Activated B cell treated with CpG ODN at 0.5 μM for 24 hours (primary cell): ENCODE data around the gene DAPK1. TPM values are rescaled to one million over a fixed set of nuclear protein-coding genes. Genes with fewer than 3 reads are reported as not detected.

Source experiments
- ATAC-seq: fragments of 200-7000 bp; cut with Tn5 transposase; one replicate; pipeline ENCODE4 v1.10.0; 2021; ENCODE audit warnings: low read depth, mild to moderate bottlenecking, moderate library complexity
- CTCF ChIA-PET: fragments of 350-600 bp; sonication (Branson Sonifier 250); formaldehyde crosslinking; loops from one replicate; lab custom pipeline; 2021; ENCODE audit warnings: antibody characterized with exemption; lab: Charles Lee
- POLR2A ChIA-PET: fragments of 350-600 bp; sonication (Branson Sonifier 250); formaldehyde crosslinking; loops from one replicate; lab custom pipeline; 2021; ENCODE audit warnings: antibody characterized with exemption; lab: Charles Lee
- DNase-seq: peaks from one replicate; pipeline ENCODE4 v3.0.0; 2022
- H3K27ac Mint-ChIP-seq: one replicate; pipeline ENCODE4 v1.8.0; 2020; ENCODE audit warnings: mixed read lengths
- H3K27me3 Mint-ChIP-seq: one replicate; pipeline ENCODE4 v1.8.0; 2021; ENCODE audit warnings: mixed read lengths
- H3K36me3 Mint-ChIP-seq: one replicate; pipeline ENCODE4 v1.8.0; 2021; ENCODE audit warnings: low read depth, mixed read lengths
- H3K4me1 Mint-ChIP-seq: one replicate; pipeline ENCODE4 v1.8.0; 2021; ENCODE audit warnings: mixed read lengths
- H3K4me3 Mint-ChIP-seq: one replicate; pipeline ENCODE4 v1.8.0; 2020; ENCODE audit warnings: mild to moderate bottlenecking, mixed read lengths
- H3K9me3 Mint-ChIP-seq: one replicate; pipeline ENCODE4 v1.8.0; 2020; ENCODE audit warnings: mixed read lengths
- intact Hi-C: fragments of 100-400 bp; cut with micrococcal nuclease; formaldehyde crosslinking; loops from one replicate; pipeline ENCODE4 v1.15.1; 2024
- total RNA-seq: library from RNA; stranded (reverse); gene quantifications from 2 replicates; pipeline ENCODE4 v1.2.3, GENCODE V29; 2022
- TF ChIP-seq, protein P1 (sequence below): fragments of 200-600 bp; IDR thresholded peaks from one replicate; pipeline ENCODE4 v1.8.0; 2022; ENCODE audit warnings: antibody characterized with exemption, mild to moderate bottlenecking

Gene DAPK1
- total RNA-seq, 1 donor from 2014 or later, result 1.0 TPM

DNA sequence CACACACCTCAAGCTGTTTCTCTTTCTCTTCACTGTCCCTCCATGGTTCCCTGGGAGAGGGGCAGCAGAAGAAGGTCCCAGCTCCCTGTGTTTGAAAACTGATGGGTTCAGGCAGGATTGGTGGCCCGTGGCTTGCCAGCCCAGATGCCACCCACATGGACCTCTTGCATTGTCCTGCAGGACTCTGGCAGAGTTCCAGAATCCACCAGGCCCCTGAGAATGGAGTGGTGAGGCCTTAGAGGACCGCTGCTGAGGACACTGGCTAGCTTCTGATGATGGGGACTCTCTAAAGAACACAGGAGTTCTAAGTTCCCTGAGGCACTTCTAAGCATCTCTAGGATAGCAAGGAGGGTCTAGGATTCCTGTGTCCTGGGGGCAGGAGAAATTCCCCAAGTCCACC lies 253.1 kb downstream of the DAPK1 start:
- ChIA-PET CTCF (no interaction called here), POLR2A (no interaction called here)
- intact Hi-C loops, result no loop called here
- Mint-ChIP-seq H3K4me1 (no peaks in the 10 kb centered on the region), H3K4me3 (no peak overlapping the region), H3K27ac (no peak overlapping the region), H3K27me3 (peaks cover 3% of the 10 kb centered on the region), H3K36me3 (no peaks in the 10 kb centered on the region), H3K9me3 (peaks cover 12% of the 10 kb centered on the region)
- ATAC-seq (no peak), DNase-seq (no peak)
- TF ChIP-seq, protein P1, sequence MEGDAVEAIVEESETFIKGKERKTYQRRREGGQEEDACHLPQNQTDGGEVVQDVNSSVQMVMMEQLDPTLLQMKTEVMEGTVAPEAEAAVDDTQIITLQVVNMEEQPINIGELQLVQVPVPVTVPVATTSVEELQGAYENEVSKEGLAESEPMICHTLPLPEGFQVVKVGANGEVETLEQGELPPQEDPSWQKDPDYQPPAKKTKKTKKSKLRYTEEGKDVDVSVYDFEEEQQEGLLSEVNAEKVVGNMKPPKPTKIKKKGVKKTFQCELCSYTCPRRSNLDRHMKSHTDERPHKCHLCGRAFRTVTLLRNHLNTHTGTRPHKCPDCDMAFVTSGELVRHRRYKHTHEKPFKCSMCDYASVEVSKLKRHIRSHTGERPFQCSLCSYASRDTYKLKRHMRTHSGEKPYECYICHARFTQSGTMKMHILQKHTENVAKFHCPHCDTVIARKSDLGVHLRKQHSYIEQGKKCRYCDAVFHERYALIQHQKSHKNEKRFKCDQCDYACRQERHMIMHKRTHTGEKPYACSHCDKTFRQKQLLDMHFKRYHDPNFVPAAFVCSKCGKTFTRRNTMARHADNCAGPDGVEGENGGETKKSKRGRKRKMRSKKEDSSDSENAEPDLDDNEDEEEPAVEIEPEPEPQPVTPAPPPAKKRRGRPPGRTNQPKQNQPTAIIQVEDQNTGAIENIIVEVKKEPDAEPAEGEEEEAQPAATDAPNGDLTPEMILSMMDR, result no peak

DNA sequence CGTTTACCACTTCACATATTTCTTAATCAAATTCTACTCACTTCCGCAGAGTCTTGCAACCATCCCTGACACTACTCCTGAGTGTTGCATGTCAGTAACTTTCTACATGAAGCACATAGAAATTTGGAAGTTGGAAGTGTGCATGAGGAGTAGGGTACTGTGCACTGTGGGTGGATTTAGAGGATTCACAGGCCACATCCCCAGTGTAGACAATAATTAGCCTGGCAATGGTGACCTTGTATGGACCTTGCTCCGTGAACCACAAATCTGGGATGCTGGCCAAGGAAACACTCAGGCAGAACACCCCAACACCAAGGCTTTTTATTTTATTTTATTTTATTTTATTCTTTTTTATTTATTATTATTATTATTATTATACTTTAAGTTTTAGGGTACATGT lies 253.8 kb downstream of the DAPK1 start:
- Mint-ChIP-seq H3K27ac (no peak overlapping the region), H3K27me3 (peaks cover 3% of the 10 kb centered on the region), H3K9me3 (peaks cover 12% of the 10 kb centered on the region), H3K36me3 (no peaks in the 10 kb centered on the region), H3K4me1 (no peaks in the 10 kb centered on the region), H3K4me3 (no peak overlapping the region)
- ChIA-PET POLR2A (no interaction called here), CTCF (no interaction called here)
- TF ChIP-seq, protein P1, result no peak
- intact Hi-C loops, result no loop called here
- no peak for ATAC-seq
- no peak for DNase-seq

DNA sequence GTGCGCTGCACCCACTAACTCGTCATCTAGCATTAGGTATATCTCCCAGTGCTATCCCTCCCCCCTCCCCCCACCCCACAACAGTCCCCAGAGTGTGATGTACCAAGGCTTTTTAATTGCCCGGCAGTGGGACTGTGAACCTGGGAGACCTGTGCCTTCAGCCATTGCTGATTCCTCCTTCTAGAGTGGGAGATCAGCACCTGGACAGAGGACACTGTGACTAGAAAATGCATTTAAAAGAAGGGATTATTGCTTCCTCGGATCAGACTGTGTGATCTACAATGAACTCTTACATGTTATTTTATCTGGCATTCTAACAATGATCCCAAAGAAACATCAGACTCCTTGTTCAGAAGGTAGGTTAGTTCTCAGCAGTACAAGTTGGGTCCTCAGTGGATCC lies 254.2 kb downstream of the DAPK1 start:
- intact Hi-C loops, result no loop called here
- no peak for DNase-seq
- Mint-ChIP-seq H3K4me1 (no peaks in the 10 kb centered on the region), H3K27me3 (peaks cover 3% of the 10 kb centered on the region), H3K9me3 (peaks cover 12% of the 10 kb centered on the region), H3K4me3 (no peak overlapping the region), H3K27ac (no peak overlapping the region), H3K36me3 (no peaks in the 10 kb centered on the region)
- ATAC-seq, result no peak
- CTCF ChIA-PET, result no interaction called here
- POLR2A ChIA-PET, result no interaction called here
- TF ChIP-seq, protein P1, result no peak

DNA sequence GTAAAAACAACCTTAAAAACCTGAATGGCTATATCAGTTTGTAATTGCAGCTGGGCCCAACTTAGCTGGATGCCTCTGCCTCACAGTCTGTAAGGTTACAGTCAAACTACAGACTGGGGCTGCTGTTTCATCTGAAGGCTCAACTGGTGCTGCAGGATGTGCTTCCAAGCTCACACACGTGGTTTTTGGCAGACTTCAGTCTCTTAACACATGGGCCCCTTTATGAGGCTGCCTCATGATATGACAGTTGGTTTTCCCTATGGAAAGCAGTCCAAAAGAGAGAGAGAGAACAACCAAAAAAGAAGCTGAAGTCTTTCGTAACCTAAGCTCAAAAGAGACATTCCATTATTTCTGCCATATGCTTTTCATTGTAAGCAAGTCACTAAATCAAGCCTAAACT lies 255.6 kb downstream of the DAPK1 start:
- H3K4me1 Mint-ChIP-seq, result no peaks in the 10 kb centered on the region
- no peak overlapping the region for H3K4me3 Mint-ChIP-seq
- peaks cover 3% of the 10 kb centered on the region for H3K27me3 Mint-ChIP-seq
- DNase-seq (no peak), ATAC-seq (no peak)
- H3K9me3 Mint-ChIP-seq, result peaks cover 12% of the 10 kb centered on the region
- ChIA-PET CTCF (no interaction called here), POLR2A (no interaction called here)
- H3K36me3 Mint-ChIP-seq, result no peaks in the 10 kb centered on the region
- TF ChIP-seq, protein P1, result no peak
- H3K27ac Mint-ChIP-seq, result no peak overlapping the region
- intact Hi-C loops, result no loop called here

Other genes with a start within 250 kb of the DAPK1 start
- gene CTSL, start 228.3 kb downstream of the DAPK1 start, total RNA-seq, result 0.29 and 0.49 TPM in 2 replicates